Astrocyte of the spinal cord (primary cell): ENCODE results near the gene NRG2.

Experiments
- DNase-seq: peaks from one replicate; pipeline ENCODE4 v3.0.0; 2011; ENCODE audit warnings: low read depth, low spot score
- H3K4me3 ChIP-seq: 2 replicates; pipeline ENCODE4 v1.5.1; 2011; ENCODE audit warnings: low read depth, mild to moderate bottlenecking, low read length, moderate library complexity
- CTCF ChIP-seq: IDR thresholded peaks from 2 replicates; pipeline ENCODE4 v1.5.1; 2012; ENCODE audit warnings: low read depth, mild to moderate bottlenecking, low read length, inconsistent platforms
- in situ Hi-C: cut with HindIII; loops from 2 replicates; pipeline ENCODE4 v1.10.0; 2017; ENCODE audit warnings: low sequenced_read_pairs

Gene NRG2

GRCh38 chr5:139952574-139952973 is 90.5 kb downstream of the NRG2 start:
- in situ Hi-C loops, result no loop called here
- no peak for DNase-seq
- TF ChIP-seq CTCF, result no peak
- H3K4me3 ChIP-seq, result no peak overlapping the region

- TF ChIP-seq CTCF, result no peak
- in situ Hi-C loops, result no loop called here
- DNase-seq, result no peak
These were observed 91.1 kb downstream of the NRG2 start for GRCh38 chr5:139951983-139952382.

GRCh38 chr5:139951296-139951924 is 91.7 kb downstream of the NRG2 start:
- no peak for DNase-seq
- no peak overlapping the region for H3K4me3 ChIP-seq
- no peak for TF ChIP-seq CTCF
- in situ Hi-C loops, result no loop called here

More at GRCh38 chr5:139951983-139952382, 91.1 kb downstream of the NRG2 start:
- no peak overlapping the region for H3K4me3 ChIP-seq

- H3K4me3 ChIP-seq, result no peak overlapping the region
- TF ChIP-seq CTCF, result no peak
- in situ Hi-C loops, result no loop called here
- DNase-seq, result no peak
These were observed 92.7 kb downstream of the NRG2 start for GRCh38 chr5:139950436-139950835.

- in situ Hi-C loops, result no loop called here
- H3K4me3 ChIP-seq, result no peak overlapping the region
- TF ChIP-seq CTCF, result no peak
- no peak for DNase-seq
These were observed 93.4 kb downstream of the NRG2 start for GRCh38 chr5:139949710-139950109.

GRCh38 chr5:139947727-139948126 is 95.4 kb downstream of the NRG2 start:
- H3K4me3 ChIP-seq, result no peak overlapping the region
- in situ Hi-C loops, result no loop called here
- DNase-seq, result no peak
- no peak for TF ChIP-seq CTCF
